ENCODE data around the gene CLVS2. TPM values are rescaled to one million over a fixed set of nuclear protein-coding genes. Genes with fewer than 3 reads are reported as not detected.

The CLVS2 gene, protein sequence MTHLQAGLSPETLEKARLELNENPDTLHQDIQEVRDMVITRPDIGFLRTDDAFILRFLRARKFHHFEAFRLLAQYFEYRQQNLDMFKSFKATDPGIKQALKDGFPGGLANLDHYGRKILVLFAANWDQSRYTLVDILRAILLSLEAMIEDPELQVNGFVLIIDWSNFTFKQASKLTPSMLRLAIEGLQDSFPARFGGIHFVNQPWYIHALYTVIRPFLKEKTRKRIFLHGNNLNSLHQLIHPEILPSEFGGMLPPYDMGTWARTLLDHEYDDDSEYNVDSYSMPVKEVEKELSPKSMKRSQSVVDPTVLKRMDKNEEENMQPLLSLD
- not detected for total RNA-seq

DNA sequence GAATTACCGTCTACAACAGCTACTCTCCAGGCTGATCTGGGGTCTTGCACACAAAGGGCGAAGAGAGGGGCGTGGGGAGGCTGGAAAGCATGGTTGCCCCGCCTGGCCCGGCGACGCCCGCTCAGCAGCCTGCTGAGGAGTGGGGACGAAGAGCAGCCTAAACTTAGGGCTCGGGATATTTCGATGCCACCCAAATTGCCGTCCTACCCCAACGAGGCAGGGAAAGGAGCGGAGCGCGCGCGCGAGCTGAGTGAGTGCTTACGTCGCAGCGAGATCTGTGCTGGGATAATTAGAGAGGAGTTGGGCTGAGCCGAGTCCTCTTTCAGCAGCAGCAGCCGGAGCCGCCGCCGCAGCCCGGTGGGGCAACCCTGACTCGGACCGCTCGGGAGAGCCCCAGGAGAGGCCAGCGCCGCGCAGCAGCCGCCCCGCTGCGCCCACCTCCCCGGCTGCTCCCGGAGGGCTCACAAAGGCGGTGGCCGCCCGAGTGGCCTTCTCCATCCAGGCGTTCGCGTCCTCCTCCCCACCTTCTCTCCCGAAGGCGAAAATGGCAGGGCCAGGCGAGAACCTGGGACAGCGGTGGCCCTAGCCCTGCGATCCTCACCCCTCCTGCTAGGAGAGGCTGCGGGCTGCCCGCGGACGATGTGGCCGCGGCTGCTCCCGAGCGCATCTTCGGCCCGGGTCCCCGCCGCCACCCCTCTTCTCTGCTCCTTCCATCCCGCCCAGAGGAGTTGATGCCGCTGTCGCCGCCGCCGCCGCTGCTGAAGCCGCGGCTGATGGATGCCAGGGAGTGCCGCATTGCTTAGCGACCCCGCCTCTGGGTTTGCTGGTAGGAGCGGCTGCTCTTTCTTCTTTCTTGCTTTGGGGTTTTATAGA lies at the start of gene CLVS2:
Gene CLVS2, plus strand, starts transcription at position 315 of the 873 bp plus-strand sequence. CDS start 1,543 bp downstream, outside the sequence.
- no peaks in the 10 kb centered on the region for H3K9me3 Mint-ChIP-seq (ENCODE audit: insufficient read depth)
- H3K36me3 Mint-ChIP-seq (ENCODE audit: low read depth): no peaks in the 10 kb centered on the region
- no peaks in the 10 kb centered on the region for H3K4me1 Mint-ChIP-seq (ENCODE audit: low read depth)
- H3K4me3 Mint-ChIP-seq: no peak within 1 kb of the TSS
- CTCF ChIA-PET: no interaction called here
- no peak within 1 kb of the TSS for H3K27ac Mint-ChIP-seq
- POLR2A ChIA-PET: no interaction called here
- ATAC-seq (peak; percentile 23), DNase-seq (no peak)
- peaks cover 30% of the 10 kb centered on the region for H3K27me3 Mint-ChIP-seq (ENCODE audit: low read depth)

DNA sequence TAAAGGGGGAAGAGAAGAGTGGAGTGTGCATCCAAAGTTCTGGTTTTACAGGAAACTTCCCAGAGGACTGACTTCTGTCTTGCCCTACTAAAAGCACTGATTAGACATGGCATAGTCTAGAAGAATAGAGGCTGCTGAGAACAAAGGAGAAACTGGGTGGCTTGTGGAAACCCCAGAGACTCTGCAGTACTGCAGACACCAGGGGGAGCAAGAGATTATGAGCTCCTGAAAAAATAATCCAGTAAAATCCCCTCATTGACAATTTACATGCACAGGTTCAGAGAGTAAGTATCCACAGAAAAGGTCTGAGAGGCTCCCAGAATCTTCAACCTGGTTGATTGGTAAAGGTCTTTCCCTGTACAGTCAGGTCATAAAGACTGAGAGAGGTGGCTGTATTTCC lies 48.7 kb upstream of the CLVS2 start:
- no peak for ATAC-seq
- POLR2A ChIA-PET: no interaction called here

DNA sequence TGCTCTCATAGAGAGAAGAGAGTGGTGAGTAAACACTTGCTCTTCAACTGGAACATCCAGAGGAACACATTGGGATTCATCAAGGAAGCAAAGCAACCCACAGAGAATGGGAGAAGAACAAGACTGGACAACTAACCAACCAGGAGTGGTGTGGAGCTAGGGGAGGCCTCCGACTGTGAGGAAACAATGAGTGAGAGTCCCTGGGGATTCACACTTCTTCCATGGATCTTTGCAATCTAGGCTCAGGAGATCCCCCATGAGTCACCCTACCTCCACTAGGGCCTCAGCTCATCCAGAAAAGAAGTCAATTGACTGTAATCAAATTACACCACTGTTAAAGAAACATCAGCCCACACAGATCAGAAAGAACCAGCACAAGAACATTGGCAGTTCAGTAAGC lies 42.3 kb upstream of the CLVS2 start:
- no peak for ATAC-seq
- H3K4me1 Mint-ChIP-seq (ENCODE audit: low read depth): no peaks in the 10 kb centered on the region
- no peaks in the 10 kb centered on the region for H3K36me3 Mint-ChIP-seq (ENCODE audit: low read depth)
- POLR2A ChIA-PET: no interaction called here
- DNase-seq: no peak
- peaks cover 17% of the 10 kb centered on the region for H3K9me3 Mint-ChIP-seq (ENCODE audit: insufficient read depth)
- H3K4me3 Mint-ChIP-seq: no peak overlapping the region
- CTCF ChIA-PET: no interaction called here
- no peaks in the 10 kb centered on the region for H3K27me3 Mint-ChIP-seq (ENCODE audit: low read depth)
- H3K27ac Mint-ChIP-seq: no peak overlapping the region

More for the DNA sequence above, 48.7 kb upstream of the CLVS2 start:
- H3K27ac Mint-ChIP-seq: no peak overlapping the region
- no peaks in the 10 kb centered on the region for H3K36me3 Mint-ChIP-seq (ENCODE audit: low read depth)
- DNase-seq: no peak
- no peaks in the 10 kb centered on the region for H3K4me1 Mint-ChIP-seq (ENCODE audit: low read depth)
- H3K9me3 Mint-ChIP-seq (ENCODE audit: insufficient read depth): peaks cover 3% of the 10 kb centered on the region
- no peaks in the 10 kb centered on the region for H3K27me3 Mint-ChIP-seq (ENCODE audit: low read depth)
- no peak overlapping the region for H3K4me3 Mint-ChIP-seq
- CTCF ChIA-PET: no interaction called here

DNA sequence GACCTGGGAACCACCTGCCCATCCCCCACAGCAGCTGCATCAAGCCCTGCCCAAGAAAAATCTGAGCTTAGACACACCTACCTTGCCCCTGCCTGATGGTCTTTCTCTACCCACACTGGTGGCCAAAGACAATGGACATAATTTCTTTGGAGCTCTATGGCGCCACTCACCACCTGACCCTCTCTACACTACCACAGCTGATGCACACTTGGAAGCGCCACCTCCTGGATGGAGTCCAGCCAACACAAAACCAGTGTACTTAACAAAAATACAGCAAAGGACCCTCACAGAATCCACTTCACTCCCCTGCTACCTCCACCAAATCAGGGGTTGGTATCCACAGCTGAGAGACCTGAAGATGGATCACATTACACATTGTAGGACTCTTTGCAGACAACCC lies 39.7 kb upstream of the CLVS2 start:
- POLR2A ChIA-PET: no interaction called here
- CTCF ChIA-PET: no interaction called here

DNA sequence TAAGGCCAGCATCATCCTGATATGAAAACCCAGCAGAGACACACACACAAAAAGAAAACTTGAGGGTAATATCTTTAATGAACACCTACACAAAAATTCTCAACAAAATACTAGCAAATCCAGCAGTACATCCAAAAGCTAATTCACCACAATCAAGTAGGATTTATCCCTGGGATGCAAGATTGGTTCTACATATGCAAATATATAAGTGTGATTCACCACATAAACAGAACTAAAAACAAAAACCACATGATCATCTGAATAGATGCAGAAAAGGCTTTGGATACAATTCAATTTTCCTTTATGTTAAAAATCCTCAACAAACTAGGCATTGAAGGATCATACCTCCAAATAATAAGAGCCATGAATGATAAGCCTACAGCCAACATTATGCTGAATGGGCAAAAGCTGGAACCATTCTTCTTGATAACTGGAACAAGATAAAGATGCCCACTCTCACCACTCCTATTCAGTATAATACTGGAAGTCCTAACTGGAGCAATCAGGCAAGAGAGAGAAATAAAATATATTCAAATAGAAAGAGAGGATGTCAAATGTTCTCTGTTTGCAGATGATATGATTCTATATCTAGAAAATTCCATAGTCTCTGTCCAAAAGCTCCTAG lies 33.9 kb upstream of the CLVS2 start:
- H3K4me3 Mint-ChIP-seq: no peak overlapping the region
- H3K4me1 Mint-ChIP-seq (ENCODE audit: low read depth): no peaks in the 10 kb centered on the region
- no peak overlapping the region for H3K27ac Mint-ChIP-seq
- POLR2A ChIA-PET: no interaction called here
- no peaks in the 10 kb centered on the region for H3K27me3 Mint-ChIP-seq (ENCODE audit: low read depth)
- no peaks in the 10 kb centered on the region for H3K36me3 Mint-ChIP-seq (ENCODE audit: low read depth)
- DNase-seq (no peak), ATAC-seq (no peak)
- peaks cover 12% of the 10 kb centered on the region for H3K9me3 Mint-ChIP-seq (ENCODE audit: insufficient read depth)
- CTCF ChIA-PET: no interaction called here

More for the DNA sequence above, 39.7 kb upstream of the CLVS2 start:
- no peaks in the 10 kb centered on the region for H3K36me3 Mint-ChIP-seq (ENCODE audit: low read depth)
- no peaks in the 10 kb centered on the region for H3K4me1 Mint-ChIP-seq (ENCODE audit: low read depth)
- H3K27ac Mint-ChIP-seq: no peak overlapping the region
- no peaks in the 10 kb centered on the region for H3K27me3 Mint-ChIP-seq (ENCODE audit: low read depth)
- DNase-seq: no peak
- ATAC-seq: no peak
- no peak overlapping the region for H3K4me3 Mint-ChIP-seq
- H3K9me3 Mint-ChIP-seq (ENCODE audit: insufficient read depth): peaks cover 24% of the 10 kb centered on the region

DNA sequence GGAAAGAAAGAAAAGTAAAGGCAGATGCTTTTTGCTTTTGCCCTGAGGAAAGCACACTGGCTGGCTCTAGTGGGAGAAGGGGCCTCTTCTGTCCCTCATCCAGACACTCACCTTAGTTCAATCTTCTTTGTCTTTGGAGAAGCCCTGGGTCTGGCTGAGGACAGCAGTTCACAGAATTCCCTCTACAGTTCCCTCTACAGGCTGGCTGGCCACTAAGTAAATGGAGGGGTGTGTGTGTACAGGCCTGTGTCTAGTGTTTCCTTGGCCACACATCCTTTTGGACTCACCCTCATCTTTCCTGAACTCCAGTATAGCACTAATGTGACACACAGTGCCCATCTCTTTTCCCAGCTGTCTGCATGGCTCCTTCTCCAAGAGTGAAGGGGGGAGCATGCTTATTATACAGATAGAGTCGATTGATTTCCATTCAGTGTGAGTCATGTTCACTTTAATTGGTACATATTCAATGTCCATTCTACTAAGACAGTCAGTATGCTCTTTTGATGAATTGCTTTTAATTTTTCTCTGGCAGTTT lies 26.0 kb upstream of the CLVS2 start:
- POLR2A ChIA-PET: no interaction called here
- Mint-ChIP-seq H3K27me3 (ENCODE audit: low read depth) (no peaks in the 10 kb centered on the region), H3K27ac (no peak overlapping the region)

DNA sequence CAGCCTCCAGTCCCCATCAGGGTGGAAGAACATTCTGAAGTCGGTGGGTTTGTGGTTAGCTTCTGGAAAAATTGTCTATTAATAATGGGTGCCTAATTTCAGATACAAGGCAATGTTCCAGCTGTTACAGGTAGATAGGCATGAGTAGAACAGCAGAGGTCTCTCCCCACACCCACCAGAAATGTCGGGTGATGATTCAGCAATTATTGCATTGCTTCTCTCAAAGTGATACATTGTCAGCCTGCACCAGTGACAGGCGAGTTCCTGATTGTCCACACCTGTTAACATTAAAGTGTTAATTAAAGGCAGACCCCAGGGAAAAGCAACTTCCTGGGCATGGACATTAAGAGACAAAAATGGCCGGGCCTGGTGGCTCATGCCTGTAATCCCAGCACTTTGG lies 18.9 kb upstream of the CLVS2 start:
- Mint-ChIP-seq H3K4me1 (ENCODE audit: low read depth) (no peaks in the 10 kb centered on the region), H3K27me3 (ENCODE audit: low read depth) (no peaks in the 10 kb centered on the region), H3K4me3 (no peak overlapping the region), H3K9me3 (ENCODE audit: insufficient read depth) (no peaks in the 10 kb centered on the region), H3K27ac (no peak overlapping the region), H3K36me3 (ENCODE audit: low read depth) (no peaks in the 10 kb centered on the region)
- ATAC-seq (no peak), DNase-seq (no peak)
- ChIA-PET POLR2A (no interaction called here), CTCF (no interaction called here)

More for the DNA sequence above, 26.0 kb upstream of the CLVS2 start:
- DNase-seq (no peak), ATAC-seq (no peak)
- Mint-ChIP-seq H3K9me3 (ENCODE audit: insufficient read depth) (no peaks in the 10 kb centered on the region), H3K4me3 (no peak overlapping the region), H3K36me3 (ENCODE audit: low read depth) (no peaks in the 10 kb centered on the region), H3K4me1 (ENCODE audit: low read depth) (no peaks in the 10 kb centered on the region)
- CTCF ChIA-PET: no interaction called here

DNA sequence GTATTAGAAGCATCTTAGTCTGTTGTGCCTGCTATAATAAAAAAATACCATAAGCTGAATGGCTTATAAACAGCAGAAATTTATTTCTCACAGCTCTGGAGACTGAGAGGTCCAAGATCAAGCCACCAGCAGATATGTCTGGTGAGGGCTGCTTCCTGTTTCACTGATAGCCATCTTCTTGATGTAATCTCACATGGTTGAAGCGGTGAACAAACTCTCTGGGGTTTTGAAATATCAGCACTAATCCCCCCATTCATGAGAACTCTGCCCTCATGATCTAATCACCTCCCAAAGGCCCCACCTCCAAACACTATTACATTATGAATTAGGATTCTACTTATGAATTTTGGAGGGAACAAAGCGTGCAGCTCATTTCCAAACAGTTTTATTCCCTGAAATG lies 11.6 kb upstream of the CLVS2 start:
- no peak overlapping the region for H3K4me3 Mint-ChIP-seq
- H3K27me3 Mint-ChIP-seq (ENCODE audit: low read depth): no peaks in the 10 kb centered on the region
- no peak for ATAC-seq
- no peak overlapping the region for H3K27ac Mint-ChIP-seq
- no peaks in the 10 kb centered on the region for H3K36me3 Mint-ChIP-seq (ENCODE audit: low read depth)
- POLR2A ChIA-PET: no interaction called here
- no peaks in the 10 kb centered on the region for H3K4me1 Mint-ChIP-seq (ENCODE audit: low read depth)
- CTCF ChIA-PET: no interaction called here
- H3K9me3 Mint-ChIP-seq (ENCODE audit: insufficient read depth): peaks cover 5% of the 10 kb centered on the region
- no peak for DNase-seq

DNA sequence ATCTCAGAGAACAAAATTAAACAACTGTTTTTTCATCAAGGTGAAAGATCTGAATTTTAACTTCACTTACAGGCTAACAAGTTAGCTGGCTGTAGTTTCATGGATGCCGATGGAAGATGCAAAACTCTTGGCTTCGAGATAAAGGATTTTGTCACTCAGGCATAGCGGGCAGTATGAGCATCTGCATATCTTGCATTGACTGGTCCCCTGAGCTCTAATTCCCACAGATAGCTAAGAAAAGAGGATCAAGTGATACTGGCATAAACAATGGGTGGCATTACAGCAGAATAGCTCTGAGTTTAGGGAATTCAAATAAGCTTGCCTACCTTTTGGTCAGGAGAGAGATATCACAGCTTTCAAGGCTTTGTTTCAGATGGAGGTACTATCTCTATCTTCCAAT lies 1.8 kb upstream of the CLVS2 start:
- Mint-ChIP-seq H3K4me1 (ENCODE audit: low read depth) (no peaks in the 10 kb centered on the region), H3K27ac (no peak overlapping the region), H3K9me3 (ENCODE audit: insufficient read depth) (no peaks in the 10 kb centered on the region), H3K4me3 (no peak overlapping the region), H3K27me3 (ENCODE audit: low read depth) (peaks cover 32% of the 10 kb centered on the region), H3K36me3 (ENCODE audit: low read depth) (no peaks in the 10 kb centered on the region)
- no peak for ATAC-seq
- ChIA-PET CTCF (no interaction called here), POLR2A (no interaction called here)
- DNase-seq: no peak

DNA sequence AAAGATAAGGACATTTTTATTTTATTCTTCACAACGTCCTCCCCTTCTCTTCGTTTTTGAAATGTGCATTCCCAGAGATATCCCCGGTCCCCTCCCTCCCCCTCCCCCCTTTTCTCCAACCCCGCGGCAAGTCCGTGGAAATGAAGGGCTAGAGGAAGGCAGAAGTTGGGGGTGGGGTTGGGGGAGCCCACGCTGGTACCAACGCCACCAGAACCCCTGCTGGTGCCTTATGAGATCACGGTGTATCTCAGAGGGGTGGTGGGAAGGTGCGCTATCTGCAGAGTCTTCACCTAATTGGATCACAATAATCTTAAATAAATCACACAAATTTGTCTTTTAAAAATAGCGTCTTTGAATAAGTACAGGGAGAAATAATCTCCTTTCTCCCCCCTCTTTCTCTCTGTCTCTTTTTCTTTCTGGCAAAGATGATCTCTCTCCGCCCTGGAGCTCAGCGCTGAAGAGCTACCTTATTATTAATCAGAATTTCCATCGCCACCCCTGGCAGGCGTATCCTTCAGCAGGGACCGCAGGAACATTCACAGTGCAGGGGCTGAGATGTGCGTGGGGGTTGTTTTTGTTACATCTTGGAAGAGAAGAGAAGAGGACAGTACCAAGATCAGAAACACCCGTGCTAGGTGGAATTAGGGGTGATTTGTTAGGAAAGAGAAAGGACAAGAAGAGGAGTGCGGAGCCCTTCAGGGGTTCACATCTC lies 915 bp downstream of the CLVS2 start:
- Mint-ChIP-seq H3K9me3 (ENCODE audit: insufficient read depth) (no peaks in the 10 kb centered on the region), H3K27me3 (ENCODE audit: low read depth) (peaks cover 30% of the 10 kb centered on the region), H3K4me3 (no peak overlapping the region), H3K36me3 (ENCODE audit: low read depth) (no peaks in the 10 kb centered on the region), H3K4me1 (ENCODE audit: low read depth) (no peaks in the 10 kb centered on the region), H3K27ac (no peak overlapping the region)
- ATAC-seq (no peak), DNase-seq (no peak)
- ChIA-PET POLR2A (no interaction called here), CTCF (no interaction called here)

DNA sequence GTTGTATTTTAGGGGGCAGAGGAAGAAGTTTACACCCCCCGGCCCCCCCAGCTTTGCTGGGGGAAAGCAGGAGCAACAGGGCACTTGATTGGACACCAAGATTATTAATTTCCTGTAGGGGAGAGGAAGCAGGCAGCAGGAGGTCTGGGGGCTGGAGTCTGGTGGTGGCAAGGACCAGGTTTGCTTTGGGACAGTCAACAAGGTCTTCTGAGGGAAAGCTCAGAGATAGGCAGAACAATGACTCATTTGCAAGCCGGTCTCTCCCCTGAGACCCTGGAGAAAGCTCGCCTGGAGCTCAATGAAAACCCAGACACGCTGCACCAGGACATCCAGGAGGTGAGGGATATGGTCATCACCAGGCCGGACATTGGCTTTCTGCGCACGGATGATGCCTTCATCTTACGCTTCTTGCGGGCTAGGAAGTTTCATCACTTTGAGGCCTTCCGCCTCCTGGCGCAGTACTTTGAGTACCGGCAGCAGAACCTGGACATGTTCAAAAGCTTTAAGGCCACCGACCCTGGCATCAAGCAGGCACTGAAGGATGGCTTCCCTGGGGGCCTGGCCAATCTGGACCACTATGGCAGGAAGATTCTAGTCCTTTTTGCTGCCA lies 1.6 kb downstream of the CLVS2 start:
- H3K36me3 Mint-ChIP-seq (ENCODE audit: low read depth): no peaks in the 10 kb centered on the region
- DNase-seq (no peak), ATAC-seq (no peak)
- H3K27ac Mint-ChIP-seq: no peak overlapping the region
- no peaks in the 10 kb centered on the region for H3K4me1 Mint-ChIP-seq (ENCODE audit: low read depth)
- POLR2A ChIA-PET: no interaction called here
- CTCF ChIA-PET: no interaction called here
- H3K4me3 Mint-ChIP-seq: no peak overlapping the region
- no peaks in the 10 kb centered on the region for H3K9me3 Mint-ChIP-seq (ENCODE audit: insufficient read depth)
- peaks cover 30% of the 10 kb centered on the region for H3K27me3 Mint-ChIP-seq (ENCODE audit: low read depth)

All from activated CD8-positive, alpha-beta T cell treated with anti-CD3 and anti-CD28 coated beads, Interleukin-2, amount 10 ng/mL, durations not matched to agents 7 days and 5 days (primary cell).